Osteoblast (primary cell): ENCODE data around the gene FAM13A. TPM values are rescaled to one million over a fixed set of nuclear protein-coding genes. Genes with fewer than 3 reads are reported as not detected.
A peak's percentile ranks its signal among the peaks of the same experiment; 100 is the strongest.

Source experiments
- DNase-seq: peaks from one replicate; pipeline ENCODE4 v3.0.0; 2011; ENCODE audit warnings: low spot score, mixed read lengths; ENCODE audit not compliant: insufficient read length; ENCODE audit errors: missing footprints
- H2AFZ ChIP-seq: 2 replicates; pipeline ENCODE4 v1.6.0; 2011; ENCODE audit warnings: mild to moderate bottlenecking, low read length
- H3K27ac ChIP-seq: 2 replicates; pipeline ENCODE4 v1.5.1; 2011; ENCODE audit warnings: mild to moderate bottlenecking, low read depth, low read length, moderate library complexity
- H3K27me3 ChIP-seq: 2 replicates; pipeline ENCODE4 v1.6.0; 2012; ENCODE audit warnings: mild to moderate bottlenecking, control low read depth, inconsistent platforms, low read length, moderate library complexity; ENCODE audit not compliant: insufficient read depth
- H3K36me3 ChIP-seq: 2 replicates; pipeline ENCODE4 v1.5.1; 2011; ENCODE audit warnings: mild to moderate bottlenecking, low read length, control low read depth, moderate library complexity; ENCODE audit not compliant: insufficient read depth
- H3K4me1 ChIP-seq: 2 replicates; pipeline ENCODE4 v1.5.1; 2011; ENCODE audit warnings: mild to moderate bottlenecking, low read length, control low read depth, moderate library complexity; ENCODE audit not compliant: insufficient read depth
- H3K4me2 ChIP-seq: 2 replicates; pipeline ENCODE4 v1.6.0; 2011; ENCODE audit warnings: mild to moderate bottlenecking, low read length; ENCODE audit not compliant: insufficient read depth
- H3K4me3 ChIP-seq: fragments of 200-600 bp; sonication (generic); 3 replicates; pipeline ENCODE4 v1.5.1; 2012; ENCODE audit warnings: mild to moderate bottlenecking, low read length, inconsistent platforms; ENCODE audit not compliant: insufficient read depth
- H3K79me2 ChIP-seq: 2 replicates; pipeline ENCODE4 v1.6.0; 2012; ENCODE audit warnings: mild to moderate bottlenecking, low read length, control low read depth, inconsistent platforms; ENCODE audit not compliant: insufficient read depth
- H3K9me3 ChIP-seq: 2 replicates; pipeline ENCODE4 v1.5.1; 2011; ENCODE audit warnings: low read depth, low read length, control low read depth
- H4K20me1 ChIP-seq: 2 replicates; pipeline ENCODE4 v1.6.0; 2012; ENCODE audit warnings: mild to moderate bottlenecking, low read length, control low read depth; ENCODE audit not compliant: insufficient read depth
- CTCF ChIP-seq: IDR thresholded peaks from 2 replicates; pipeline ENCODE4 v1.5.1; 2011; ENCODE audit warnings: mild to moderate bottlenecking, low read depth, low read length, moderate library complexity; ENCODE audit errors: extremely low read depth
- total RNA-seq: library from RNA; depleted of rRNA; stranded (reverse); fragments of >200 nt; gene quantifications from 2 replicates; pipeline ENCODE4 v1.2.3, GENCODE V29; 2012

FAM13A gene
- total RNA-seq, 1 donor, result 18.8 TPM

DNA sequence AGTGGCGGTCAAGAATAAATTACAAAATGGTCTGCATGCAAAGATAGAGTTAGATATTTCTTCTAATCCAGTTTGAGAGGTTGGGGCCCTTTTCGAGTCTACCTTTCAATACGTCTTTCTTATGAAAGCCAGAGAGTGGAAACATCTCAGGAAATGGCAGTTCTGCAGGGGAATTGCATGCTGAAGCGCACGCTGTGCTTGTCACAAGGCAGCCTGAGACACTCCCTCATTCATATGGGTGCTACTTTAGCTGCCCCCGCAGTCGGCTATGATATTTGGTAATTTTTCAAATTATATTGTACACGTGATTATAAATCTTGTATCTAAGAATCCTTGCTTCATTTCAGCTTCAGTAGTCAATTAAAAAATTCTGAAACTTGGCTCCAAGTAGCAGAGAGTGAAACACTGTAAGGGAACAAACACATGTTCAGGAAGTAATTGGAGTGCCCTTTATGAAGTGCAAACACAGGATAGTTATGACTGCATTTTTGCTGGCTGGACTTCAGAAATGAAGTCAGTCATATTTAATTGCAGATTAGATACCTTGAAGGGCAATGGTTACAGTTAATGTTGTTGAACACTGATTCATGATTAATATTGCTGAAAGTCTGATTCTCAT lies 213.8 kb downstream of the FAM13A start:
- TF ChIP-seq CTCF, result no peak
- Histone ChIP-seq H2AFZ (no peak overlapping the region), H3K27ac (no peak overlapping the region), H3K36me3 (no peaks in the 10 kb centered on the region), H3K4me3 (no peak overlapping the region), H4K20me1 (no peaks in the 10 kb centered on the region), H3K4me2 (no peak overlapping the region), H3K4me1 (peaks cover 12% of the 10 kb centered on the region), H3K79me2 (no peaks in the 10 kb centered on the region), H3K27me3 (no peaks in the 10 kb centered on the region), H3K9me3 (no peaks in the 10 kb centered on the region)
- no peak for DNase-seq

DNA sequence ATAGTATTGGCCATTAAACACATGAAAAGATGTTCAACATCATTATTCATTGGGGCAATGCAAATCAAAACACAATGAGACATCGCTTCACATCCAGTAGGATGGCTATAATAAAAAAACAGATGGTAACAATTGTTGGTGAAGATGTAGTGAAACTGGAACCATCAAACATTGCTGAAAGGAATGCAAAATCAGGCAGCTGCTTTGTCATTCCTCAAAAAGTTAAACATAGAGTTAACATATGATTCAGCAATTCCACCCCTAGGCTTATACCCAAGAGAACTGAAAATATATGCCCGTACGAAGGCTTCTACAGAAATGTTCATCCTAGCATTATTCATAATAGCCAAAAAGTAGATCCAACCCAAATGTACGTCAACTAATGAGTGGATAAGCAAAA lies 215.3 kb downstream of the FAM13A start:
- no peak for TF ChIP-seq CTCF
- no peak overlapping the region for H3K4me3 ChIP-seq
- H2AFZ ChIP-seq, result no peak overlapping the region
- no peaks in the 10 kb centered on the region for H3K9me3 ChIP-seq
- DNase-seq, result no peak
- H3K27ac ChIP-seq, result peak overlapping the region; percentile 36
- no peaks in the 10 kb centered on the region for H4K20me1 ChIP-seq
- peak overlapping the region; percentile 41 for H3K4me2 ChIP-seq
- no peaks in the 10 kb centered on the region for H3K36me3 ChIP-seq
- H3K4me1 ChIP-seq, result peaks cover 12% of the 10 kb centered on the region
- H3K27me3 ChIP-seq, result no peaks in the 10 kb centered on the region
- no peaks in the 10 kb centered on the region for H3K79me2 ChIP-seq

DNA sequence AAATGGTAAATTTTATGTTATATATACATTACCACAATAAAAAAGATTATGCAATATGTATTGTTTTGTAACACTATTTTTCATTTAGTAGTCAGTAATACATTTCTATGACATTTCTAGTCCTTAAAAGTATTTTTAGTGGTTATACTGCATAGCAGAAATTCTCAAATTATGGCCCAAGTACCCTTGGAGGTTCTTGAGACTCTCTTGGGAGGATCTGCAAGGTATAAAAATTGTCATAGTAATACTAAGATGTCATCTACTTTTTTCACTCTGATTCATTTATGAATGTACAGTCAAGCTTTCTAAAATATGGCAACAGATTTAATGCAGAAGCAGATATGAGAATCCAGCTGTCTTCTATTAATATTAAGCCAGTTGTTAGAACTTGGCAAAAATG lies 220.8 kb downstream of the FAM13A start:
- no peak overlapping the region for H3K4me3 ChIP-seq
- H2AFZ ChIP-seq, result no peak overlapping the region
- no peaks in the 10 kb centered on the region for H3K36me3 ChIP-seq
- H3K4me2 ChIP-seq, result no peak overlapping the region
- H3K27me3 ChIP-seq, result no peaks in the 10 kb centered on the region
- no peak for TF ChIP-seq CTCF
- H3K27ac ChIP-seq, result no peak overlapping the region
- DNase-seq, result no peak
- no peaks in the 10 kb centered on the region for H4K20me1 ChIP-seq
- no peaks in the 10 kb centered on the region for H3K9me3 ChIP-seq
- H3K79me2 ChIP-seq, result no peaks in the 10 kb centered on the region
- no peaks in the 10 kb centered on the region for H3K4me1 ChIP-seq

DNA sequence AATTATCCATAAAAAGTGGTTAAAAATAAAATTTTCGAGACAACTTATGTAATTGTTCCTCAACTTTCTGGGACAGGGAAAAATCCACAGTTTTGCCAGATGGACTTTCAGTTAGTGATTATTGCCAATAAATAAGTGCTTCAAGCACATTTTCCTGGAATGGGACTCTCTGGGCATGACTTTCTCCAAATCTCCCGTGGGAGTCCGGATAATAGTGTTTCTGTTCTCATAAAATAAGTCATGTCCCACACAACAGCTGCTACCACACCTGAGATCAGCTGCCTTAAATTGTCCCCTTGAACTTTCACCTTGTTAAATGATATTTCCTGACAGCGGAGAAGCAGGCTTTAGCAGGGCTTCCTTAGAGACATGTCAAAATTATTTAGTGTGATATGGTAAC lies 226.0 kb downstream of the FAM13A start:
- no peak for DNase-seq
- no peaks in the 10 kb centered on the region for H3K27me3 ChIP-seq
- no peaks in the 10 kb centered on the region for H3K36me3 ChIP-seq
- no peak overlapping the region for H3K4me2 ChIP-seq
- H3K9me3 ChIP-seq, result no peaks in the 10 kb centered on the region
- H3K4me1 ChIP-seq, result no peaks in the 10 kb centered on the region
- H3K79me2 ChIP-seq, result no peaks in the 10 kb centered on the region
- no peaks in the 10 kb centered on the region for H4K20me1 ChIP-seq
- no peak overlapping the region for H3K4me3 ChIP-seq
- TF ChIP-seq CTCF, result no peak
- no peak overlapping the region for H3K27ac ChIP-seq
- no peak overlapping the region for H2AFZ ChIP-seq
